Naive thymus-derived CD8-positive, alpha-beta T cell (primary cell): ENCODE results near the gene NXPH2. TPM values are rescaled to one million over a fixed set of nuclear protein-coding genes. Genes with fewer than 3 reads are reported as not detected.

Source experiments
- ATAC-seq, 2 donors: fragments of 150-1000 bp; cut with Tn5 transposase in 1 of 2; sonication (Bioruptor Pico), chemical (Tn5 transposase) in 1 of 2; 1 replicate in 1 of 2; 2 replicates in 1 of 2; pipeline ENCODE4 v1.10.0; 2021; ENCODE audit warnings: mild to moderate bottlenecking in 2 of 2, moderate library complexity in 2 of 2
- POLR2A ChIA-PET: fragments of 350-600 bp; sonication (Branson Sonifier 250); formaldehyde crosslinking; loops from one replicate; lab custom pipeline; 2021; ENCODE audit warnings: antibody characterized with exemption; lab: Charles Lee
- DNase-seq, 10 donors: peaks; one replicate each; pipeline versions ENCODE4 v3.0.0 to v3.0.0-alpha.2; 2020 to 2022
- H3K27ac Mint-ChIP-seq, 10 donors: one replicate each; pipeline ENCODE4 v1.8.0; 2020 to 2022; ENCODE audit warnings: mild to moderate bottlenecking in 10 of 10, mixed read lengths in 10 of 10, moderate library complexity in 4 of 10, inconsistent platforms in 1 of 10
- H3K27me3 Mint-ChIP-seq, 5 donors: one replicate each; pipeline ENCODE4 v1.8.0; 2021 to 2022; ENCODE audit warnings: mixed read lengths in 5 of 5
- H3K36me3 Mint-ChIP-seq, 3 donors: one replicate each; pipeline ENCODE4 v1.8.0; 2020 to 2022; ENCODE audit warnings: mixed read lengths in 3 of 3, mild to moderate bottlenecking in 2 of 3, inconsistent platforms in 1 of 3
- H3K4me1 Mint-ChIP-seq, 4 donors: one replicate each; pipeline ENCODE4 v1.8.0; 2021 to 2022; ENCODE audit warnings: mixed read lengths in 4 of 4
- H3K4me3 Mint-ChIP-seq, 10 donors: one replicate each; pipeline ENCODE4 v1.8.0; 2020 to 2022; ENCODE audit warnings: mild to moderate bottlenecking in 10 of 10, mixed read lengths in 10 of 10, moderate library complexity in 6 of 10, inconsistent platforms in 1 of 10
- H3K9me3 Mint-ChIP-seq, 9 donors: one replicate each; pipeline ENCODE4 v1.8.0; 2020 to 2022; ENCODE audit warnings: mixed read lengths in 9 of 9, mild to moderate bottlenecking in 3 of 9, inconsistent platforms in 1 of 9, moderate library complexity in 1 of 9
- polyA plus RNA-seq, 3 donors: library from polyadenylated mRNA; unstranded; fragments of 300-500 nt; fragmentation: Illumina TruSeq; gene quantifications; one replicate each; pipeline ENCODE4 v1.2.3, GENCODE V29; 2021
- total RNA-seq, 8 experiments: library from RNA in 2 of 8; stranded (reverse) in 2 of 8; gene quantifications; one replicate each; pipeline ENCODE4 v1.2.3 and lab custom pipeline; 2021 to 2026

The NXPH2 gene
- total and polyA plus RNA-seq, 5 experiments from 2014 or later = not detected

GRCh38 chr2:138780446-138780880 lies 273 bp upstream of the NXPH2 start:
- DNase-seq = no peak
- ATAC-seq = no peak
- no peaks in the 10 kb centered on the region for H3K36me3 Mint-ChIP-seq
- peaks cover 19 to 54% (median 43%) of the 10 kb centered on the region in 5 donors for H3K27me3 Mint-ChIP-seq
- POLR2A ChIA-PET = no interaction called here
- peaks cover 2 to 14% (median 8%) of the 10 kb centered on the region in 4 donors for H3K4me1 Mint-ChIP-seq
- no peak overlapping the region for H3K4me3 Mint-ChIP-seq
- no peak overlapping the region for H3K27ac Mint-ChIP-seq
- H3K9me3 Mint-ChIP-seq = peaks cover 0 to 3% (median 0%) of the 10 kb centered on the region in 9 donors

- ATAC-seq (no peak), DNase-seq (no peak)
- Mint-ChIP-seq H3K9me3 (peaks cover 0 to 3% (median 0%) of the 10 kb centered on the region in 9 donors), H3K4me3 (peak overlapping the region in 2 of 10 donors; percentile 18 to 26), H3K27ac (no peak overlapping the region), H3K4me1 (peaks cover 2 to 14% (median 8%) of the 10 kb centered on the region in 4 donors), H3K36me3 (no peaks in the 10 kb centered on the region), H3K27me3 (peaks cover 21 to 54% (median 43%) of the 10 kb centered on the region in 5 donors)
- POLR2A ChIA-PET = no interaction called here
Observed at GRCh38 chr2:138779406-138779780, 797 bp downstream of the NXPH2 start.

GRCh38 chr2:138777996-138778395 lies 2.2 kb downstream of the NXPH2 start:
- Mint-ChIP-seq H3K27me3 (peaks cover 21 to 45% (median 38%) of the 10 kb centered on the region in 5 donors), H3K9me3 (peaks cover 0 to 3% (median 0%) of the 10 kb centered on the region in 9 donors), H3K36me3 (no peaks in the 10 kb centered on the region), H3K27ac (no peak overlapping the region), H3K4me1 (peaks cover 2 to 14% (median 8%) of the 10 kb centered on the region in 4 donors), H3K4me3 (no peak overlapping the region)
- no peak for ATAC-seq
- POLR2A ChIA-PET = no interaction called here
- DNase-seq = no peak

GRCh38 chr2:138775736-138776135 lies 4.5 kb downstream of the NXPH2 start:
- Mint-ChIP-seq H3K9me3 (peaks cover 0 to 3% (median 0%) of the 10 kb centered on the region in 9 donors), H3K36me3 (no peaks in the 10 kb centered on the region), H3K27ac (no peak overlapping the region), H3K4me1 (peaks cover 2 to 14% (median 8%) of the 10 kb centered on the region in 4 donors), H3K4me3 (no peak overlapping the region), H3K27me3 (peaks cover 19 to 28% (median 24%) of the 10 kb centered on the region in 5 donors)
- DNase-seq = no peak
- no peak for ATAC-seq
- POLR2A ChIA-PET = no interaction called here

- ATAC-seq (no peak), DNase-seq (no peak)
- H3K4me1 Mint-ChIP-seq = no peaks in the 10 kb centered on the region
- POLR2A ChIA-PET = no interaction called here
- no peak overlapping the region for H3K4me3 Mint-ChIP-seq
- H3K9me3 Mint-ChIP-seq = no peaks in the 10 kb centered on the region
- no peaks in the 10 kb centered on the region for H3K36me3 Mint-ChIP-seq
- H3K27me3 Mint-ChIP-seq = peaks cover 9 to 25% (median 14%) of the 10 kb centered on the region in 5 donors
- no peak overlapping the region for H3K27ac Mint-ChIP-seq
Observed at GRCh38 chr2:138771534-138771933, 8.7 kb downstream of the NXPH2 start.

- ATAC-seq (no peak), DNase-seq (no peak)
- Mint-ChIP-seq H3K4me1 (no peaks in the 10 kb centered on the region), H3K9me3 (no peaks in the 10 kb centered on the region), H3K4me3 (no peak overlapping the region), H3K27ac (no peak overlapping the region), H3K36me3 (no peaks in the 10 kb centered on the region), H3K27me3 (peaks cover 8 to 25% (median 10%) of the 10 kb centered on the region in 5 donors)
- POLR2A ChIA-PET = no interaction called here
Observed at GRCh38 chr2:138767101-138767500, 13.1 kb downstream of the NXPH2 start.

GRCh38 chr2:138766464-138766863 lies 13.7 kb downstream of the NXPH2 start:
- DNase-seq (no peak), ATAC-seq (no peak)
- Mint-ChIP-seq H3K4me1 (no peaks in the 10 kb centered on the region), H3K27ac (no peak overlapping the region), H3K9me3 (no peaks in the 10 kb centered on the region), H3K27me3 (peaks cover 7 to 25% (median 10%) of the 10 kb centered on the region in 5 donors), H3K36me3 (no peaks in the 10 kb centered on the region), H3K4me3 (no peak overlapping the region)
- POLR2A ChIA-PET = no interaction called here

GRCh38 chr2:138763971-138764370 lies 16.2 kb downstream of the NXPH2 start:
- no peak for DNase-seq
- Mint-ChIP-seq H3K36me3 (no peaks in the 10 kb centered on the region), H3K9me3 (no peaks in the 10 kb centered on the region), H3K4me3 (no peak overlapping the region), H3K4me1 (no peaks in the 10 kb centered on the region), H3K27me3 (peaks cover 2 to 24% (median 7%) of the 10 kb centered on the region in 5 donors), H3K27ac (no peak overlapping the region)
- ATAC-seq = no peak
- POLR2A ChIA-PET = no interaction called here

GRCh38 chr2:138762533-138762932 lies 17.7 kb downstream of the NXPH2 start:
- no peak for ATAC-seq
- Mint-ChIP-seq H3K4me3 (no peak overlapping the region), H3K36me3 (no peaks in the 10 kb centered on the region), H3K4me1 (no peaks in the 10 kb centered on the region), H3K27me3 (peaks cover 1 to 11% (median 4%) of the 10 kb centered on the region in 5 donors), H3K9me3 (peaks cover 0 to 2% (median 0%) of the 10 kb centered on the region in 9 donors), H3K27ac (no peak overlapping the region)
- no peak for DNase-seq
- POLR2A ChIA-PET = no interaction called here

- H3K9me3 Mint-ChIP-seq = peaks cover 0 to 2% (median 0%) of the 10 kb centered on the region in 9 donors
- no peak overlapping the region for H3K4me3 Mint-ChIP-seq
- no peaks in the 10 kb centered on the region for H3K36me3 Mint-ChIP-seq
- POLR2A ChIA-PET = no interaction called here
- ATAC-seq (no peak), DNase-seq (no peak)
- H3K27ac Mint-ChIP-seq = no peak overlapping the region
- H3K4me1 Mint-ChIP-seq = no peaks in the 10 kb centered on the region
- peaks cover 2 to 9% (median 6%) of the 10 kb centered on the region in 5 donors for H3K27me3 Mint-ChIP-seq
Observed at GRCh38 chr2:138760676-138761075, 19.5 kb downstream of the NXPH2 start.

GRCh38 chr2:138757384-138757783 lies 22.8 kb downstream of the NXPH2 start:
- no peak for ATAC-seq
- no peak overlapping the region for H3K4me3 Mint-ChIP-seq
- H3K27me3 Mint-ChIP-seq = peaks cover 2 to 9% (median 5%) of the 10 kb centered on the region in 5 donors
- H3K4me1 Mint-ChIP-seq = no peaks in the 10 kb centered on the region
- H3K36me3 Mint-ChIP-seq = peaks cover 0 to 1% (median 0%) of the 10 kb centered on the region in 3 donors
- POLR2A ChIA-PET = no interaction called here
- H3K27ac Mint-ChIP-seq = no peak overlapping the region
- no peak for DNase-seq
- H3K9me3 Mint-ChIP-seq = peaks cover 0 to 14% (median 8%) of the 10 kb centered on the region in 9 donors

GRCh38 chr2:138752197-138752956 lies 27.8 kb downstream of the NXPH2 start:
- Mint-ChIP-seq H3K27me3 (peaks cover 0 to 1% (median under 1%) of the 10 kb centered on the region in 5 donors), H3K27ac (no peak overlapping the region), H3K4me3 (no peak overlapping the region), H3K9me3 (peaks cover 0 to 14% (median 8%) of the 10 kb centered on the region in 9 donors), H3K4me1 (no peaks in the 10 kb centered on the region), H3K36me3 (peaks cover 0 to 1% (median 0%) of the 10 kb centered on the region in 3 donors)
- DNase-seq = no peak
- POLR2A ChIA-PET = no interaction called here
- ATAC-seq = no peak

GRCh38 chr2:138744713-138745112 lies 35.5 kb downstream of the NXPH2 start:
- ATAC-seq = no peak
- H3K4me1 Mint-ChIP-seq = no peaks in the 10 kb centered on the region
- POLR2A ChIA-PET = no interaction called here

More at GRCh38 chr2:138744713-138745112, 35.5 kb downstream of the NXPH2 start:
- Mint-ChIP-seq H3K36me3 (no peaks in the 10 kb centered on the region), H3K9me3 (peaks cover 0 to 3% (median 0%) of the 10 kb centered on the region in 9 donors), H3K4me3 (no peak overlapping the region), H3K27me3 (peaks cover 0 to 3% (median 0%) of the 10 kb centered on the region in 5 donors), H3K27ac (no peak overlapping the region)
- no peak for DNase-seq
